Subcutaneous abdominal adipose tissue (tissue), 5 donors: ENCODE data around the gene CD22.

Experiments
- H3K27ac ChIP-seq: one replicate; pipeline ENCODE4 v1.7.0; 2013; ENCODE audit warnings: low read depth, mild to moderate bottlenecking, inconsistent platforms, low read length, moderate library complexity
- H3K27me3 ChIP-seq, 5 donors: one replicate each; pipeline ENCODE4 v1.7.0; 2013; ENCODE audit warnings: low read length in 5 of 5, inconsistent platforms in 1 of 5; ENCODE audit not compliant: control insufficient read depth in 5 of 5, insufficient read depth in 4 of 5
- H3K36me3 ChIP-seq, 5 donors: one replicate each; pipeline ENCODE4 v1.7.0; 2013; ENCODE audit warnings: low read length in 5 of 5; ENCODE audit not compliant: control insufficient read depth in 5 of 5, insufficient read depth in 5 of 5
- H3K4me1 ChIP-seq, 5 donors: one replicate each; pipeline ENCODE4 v1.7.0; 2013; ENCODE audit warnings: low read length in 5 of 5, mild to moderate bottlenecking in 3 of 5, moderate library complexity in 1 of 5; ENCODE audit not compliant: control insufficient read depth in 5 of 5, insufficient read depth in 5 of 5
- H3K4me3 ChIP-seq, 5 donors: one replicate each; pipeline ENCODE4 v1.7.0; 2013; ENCODE audit warnings: low read length in 5 of 5, low read depth in 1 of 5
- H3K9ac ChIP-seq, 5 donors: one replicate each; pipeline ENCODE4 v1.7.0; 2013; ENCODE audit warnings: low read length in 5 of 5, mild to moderate bottlenecking in 4 of 5, moderate library complexity in 3 of 5
- H3K9me3 ChIP-seq, 5 donors: one replicate each; pipeline ENCODE4 v1.7.0; 2013; ENCODE audit warnings: low read length in 5 of 5; ENCODE audit not compliant: control insufficient read depth in 5 of 5
- donor health status: healthy.
- donor health status: healthy.
- donor health status: healthy.
- donor health status: healthy.
- donor health status: healthy.

CD22 gene

DNA sequence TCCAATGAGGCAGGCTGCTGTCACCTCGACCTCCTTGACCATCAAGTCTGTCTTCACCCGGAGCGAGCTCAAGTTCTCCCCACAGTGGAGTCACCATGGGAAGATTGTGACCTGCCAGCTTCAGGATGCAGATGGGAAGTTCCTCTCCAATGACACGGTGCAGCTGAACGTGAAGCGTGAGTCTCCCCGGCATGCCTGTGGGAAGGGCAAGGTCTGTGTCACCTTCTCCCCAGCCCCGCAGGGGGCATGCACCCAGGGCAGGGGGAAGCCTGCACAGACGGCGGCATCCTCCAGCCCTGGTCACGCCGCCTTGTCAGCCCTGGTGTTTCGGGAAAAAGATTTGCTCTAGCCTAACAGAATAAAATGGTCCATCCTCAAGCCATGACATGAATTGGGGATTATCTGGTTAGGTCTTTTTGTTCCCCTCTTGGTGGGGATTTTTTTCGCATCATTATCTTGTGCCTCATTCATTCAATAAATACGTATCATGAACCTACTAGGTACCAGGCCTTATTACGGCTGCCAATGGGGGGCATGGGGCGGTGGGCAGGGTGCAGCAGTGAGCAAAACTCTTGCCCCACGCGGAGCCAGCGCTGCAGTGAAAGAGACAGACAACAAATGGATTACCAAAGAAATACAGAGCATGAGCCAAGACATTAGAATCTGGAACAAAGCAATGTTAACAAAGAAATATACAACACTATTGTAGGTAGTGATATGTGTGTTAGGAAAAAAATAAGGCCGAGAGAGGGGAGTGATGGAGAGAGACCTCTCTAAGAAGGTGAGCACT, 7.4 kb downstream of the CD22 start:
- Histone ChIP-seq H3K27me3 (peaks cover 3 to 18% (median 11%) of the 10 kb centered on the region in 5 donors), H3K9ac (no peak overlapping the region), H3K4me1 (peaks cover 0 to 1% (median 0%) of the 10 kb centered on the region in 5 donors), H3K36me3 (no peaks in the 10 kb centered on the region), H3K27ac (no peak overlapping the region), H3K4me3 (no peak overlapping the region), H3K9me3 (no peaks in the 10 kb centered on the region)

- Histone ChIP-seq H3K27me3 (peaks cover 0 to 14% (median 11%) of the 10 kb centered on the region in 5 donors), H3K4me1 (peaks cover 0 to 1% (median 0%) of the 10 kb centered on the region in 5 donors), H3K9me3 (no peaks in the 10 kb centered on the region)
Observed at GRCh38 chr19:35337097-35337983, 8.4 kb downstream of the CD22 start.

DNA sequence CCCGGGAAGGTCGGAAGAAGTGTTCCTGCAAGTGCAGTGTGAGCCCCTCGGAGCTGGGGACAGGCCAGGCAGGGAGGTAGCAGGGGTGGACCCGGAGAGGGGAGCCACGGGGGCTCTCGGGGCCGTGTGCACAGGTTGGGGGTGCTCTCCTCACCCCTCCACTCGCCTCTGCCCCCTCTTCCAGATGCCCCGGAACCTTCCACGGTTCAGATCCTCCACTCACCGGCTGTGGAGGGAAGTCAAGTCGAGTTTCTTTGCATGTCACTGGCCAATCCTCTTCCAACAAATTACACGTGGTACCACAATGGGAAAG, 9.0 kb downstream of the CD22 start:
- Histone ChIP-seq H3K4me3 (no peak overlapping the region), H3K27ac (no peak overlapping the region), H3K9ac (no peak overlapping the region), H3K36me3 (no peaks in the 10 kb centered on the region), H3K27me3 (peaks cover 0 to 11% (median 6%) of the 10 kb centered on the region in 5 donors), H3K9me3 (no peaks in the 10 kb centered on the region), H3K4me1 (peaks cover 0 to 1% (median 0%) of the 10 kb centered on the region in 5 donors)

More at GRCh38 chr19:35337097-35337983, 8.4 kb downstream of the CD22 start:
- Histone ChIP-seq H3K27ac (no peak overlapping the region), H3K36me3 (no peaks in the 10 kb centered on the region), H3K4me3 (no peak overlapping the region), H3K9ac (no peak overlapping the region)

GRCh38 chr19:35340431-35340830, 11.4 kb downstream of the CD22 start:
- Histone ChIP-seq H3K4me1 (peaks cover 0 to 1% (median 0%) of the 10 kb centered on the region in 5 donors), H3K27me3 (peaks cover 0 to 3% (median under 1%) of the 10 kb centered on the region in 5 donors), H3K4me3 (no peak overlapping the region), H3K27ac (no peak overlapping the region), H3K36me3 (no peaks in the 10 kb centered on the region), H3K9me3 (no peaks in the 10 kb centered on the region), H3K9ac (no peak overlapping the region)

DNA sequence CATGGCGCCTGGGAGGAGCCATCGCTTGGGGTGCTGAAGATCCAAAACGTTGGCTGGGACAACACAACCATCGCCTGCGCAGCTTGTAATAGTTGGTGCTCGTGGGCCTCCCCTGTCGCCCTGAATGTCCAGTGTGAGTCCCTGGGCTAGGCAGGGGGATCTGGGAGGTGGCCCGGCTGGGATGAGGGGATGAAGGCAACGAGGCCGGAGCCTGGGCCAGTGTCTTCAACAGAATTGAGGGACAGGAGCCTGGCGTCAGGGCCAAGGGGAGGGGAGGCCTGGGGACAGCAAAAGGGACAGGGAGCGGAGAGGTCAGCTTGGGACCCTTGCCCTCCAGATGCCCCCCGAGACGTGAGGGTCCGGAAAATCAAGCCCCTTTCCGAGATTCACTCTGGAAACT, 12.0 kb downstream of the CD22 start:
- no peak overlapping the region for H3K9ac ChIP-seq

DNA sequence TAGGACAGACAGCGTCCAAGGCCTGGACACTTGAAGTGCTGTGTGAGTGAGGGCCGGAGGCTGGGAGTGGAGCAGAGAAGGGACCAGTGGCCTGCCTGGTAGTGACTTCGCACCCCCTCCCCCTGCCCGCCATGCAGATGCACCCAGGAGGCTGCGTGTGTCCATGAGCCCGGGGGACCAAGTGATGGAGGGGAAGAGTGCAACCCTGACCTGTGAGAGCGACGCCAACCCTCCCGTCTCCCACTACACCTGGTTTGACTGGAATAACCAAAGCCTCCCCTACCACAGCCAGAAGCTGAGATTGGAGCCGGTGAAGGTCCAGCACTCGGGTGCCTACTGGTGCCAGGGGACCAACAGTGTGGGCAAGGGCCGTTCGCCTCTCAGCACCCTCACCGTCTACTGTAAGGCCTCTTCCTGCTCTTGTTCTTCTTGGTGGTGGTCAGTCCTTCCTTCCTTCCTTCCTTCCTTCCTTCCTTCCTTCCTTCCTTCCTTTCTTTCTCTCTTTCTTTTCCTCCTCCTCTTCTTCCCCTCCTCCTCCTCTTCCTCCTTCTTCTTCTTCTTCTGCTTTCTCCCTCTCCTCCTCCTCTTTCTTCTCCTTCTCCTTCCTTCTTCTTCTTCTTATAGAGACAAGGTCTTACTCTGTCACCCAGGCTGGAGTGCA, 12.7 kb downstream of the CD22 start:
- H3K36me3 ChIP-seq = no peaks in the 10 kb centered on the region
- H3K9ac ChIP-seq = no peak overlapping the region
- H3K4me3 ChIP-seq = no peak overlapping the region
- H3K27ac ChIP-seq = no peak overlapping the region
- H3K27me3 ChIP-seq = peaks cover 0 to 8% (median 3%) of the 10 kb centered on the region in 5 donors
- no peaks in the 10 kb centered on the region for H3K9me3 ChIP-seq
- H3K4me1 ChIP-seq = peaks cover 0 to 7% (median 0%) of the 10 kb centered on the region in 5 donors

More for the DNA sequence above, 12.0 kb downstream of the CD22 start:
- Histone ChIP-seq H3K4me3 (no peak overlapping the region), H3K36me3 (no peaks in the 10 kb centered on the region), H3K27me3 (peaks cover 0 to 7% (median 3%) of the 10 kb centered on the region in 5 donors), H3K27ac (no peak overlapping the region), H3K9me3 (no peaks in the 10 kb centered on the region), H3K4me1 (peaks cover 0 to 1% (median 0%) of the 10 kb centered on the region in 5 donors)

GRCh38 chr19:35342430-35342829, 13.4 kb downstream of the CD22 start:
- Histone ChIP-seq H3K27me3 (peaks cover 0 to 8% (median 3%) of the 10 kb centered on the region in 5 donors), H3K27ac (no peak overlapping the region), H3K9ac (no peak overlapping the region), H3K4me3 (no peak overlapping the region), H3K36me3 (no peaks in the 10 kb centered on the region), H3K9me3 (no peaks in the 10 kb centered on the region), H3K4me1 (peaks cover 0 to 15% (median 0%) of the 10 kb centered on the region in 5 donors)

GRCh38 chr19:35344511-35345031, 15.6 kb downstream of the CD22 start:
- Histone ChIP-seq H3K27me3 (peaks cover 0 to 14% (median 0%) of the 10 kb centered on the region in 5 donors), H3K4me3 (no peak overlapping the region), H3K9me3 (no peaks in the 10 kb centered on the region), H3K4me1 (peaks cover 0 to 23% (median 0%) of the 10 kb centered on the region in 5 donors), H3K27ac (no peak overlapping the region), H3K9ac (no peak overlapping the region), H3K36me3 (no peaks in the 10 kb centered on the region)

DNA sequence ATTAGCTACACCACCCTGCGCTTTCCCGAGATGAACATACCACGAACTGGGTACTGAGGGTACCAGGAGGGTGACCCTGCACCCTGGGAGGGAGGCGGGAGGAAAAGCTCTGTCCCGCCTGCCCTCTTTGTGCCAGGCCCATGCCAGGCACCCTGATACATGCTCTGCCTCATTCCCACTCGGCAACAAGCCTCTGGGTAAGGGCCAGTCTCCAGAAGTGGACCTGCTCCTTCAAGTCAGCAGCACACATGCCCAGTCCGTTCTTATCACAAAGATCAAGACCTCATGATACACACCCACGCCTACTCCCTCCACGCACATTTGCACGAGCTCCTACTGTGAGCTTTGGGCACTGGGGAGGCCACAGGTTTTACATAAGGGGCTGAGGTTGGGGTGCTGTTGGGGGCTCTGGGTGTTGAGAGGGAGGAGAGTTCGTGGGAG, 16.7 kb downstream of the CD22 start:
- H3K27ac ChIP-seq = no peak overlapping the region
- no peak overlapping the region for H3K9ac ChIP-seq
- H3K9me3 ChIP-seq = no peaks in the 10 kb centered on the region
- peaks cover 0 to 17% (median 0%) of the 10 kb centered on the region in 5 donors for H3K27me3 ChIP-seq
- peaks cover 0 to 23% (median 0%) of the 10 kb centered on the region in 5 donors for H3K4me1 ChIP-seq
- no peaks in the 10 kb centered on the region for H3K36me3 ChIP-seq
- H3K4me3 ChIP-seq = no peak overlapping the region
